Uterus (tissue), 4 donors: ENCODE results near the gene MUS81. TPM values are rescaled to one million over a fixed set of nuclear protein-coding genes. Genes with fewer than 3 reads are reported as not detected.
A peak's percentile ranks its signal among the peaks of the same experiment; 100 is the strongest.

Experiments used
- DNase-seq, 2 donors: peaks; one replicate each; pipeline ENCODE4 v3.0.0-alpha.2; 2019 to 2020
- H3K27ac ChIP-seq, 2 donors: fragments of 200-600 bp; sonication (generic); 1 replicate in 1 of 2; 2 replicates in 1 of 2; pipeline ENCODE4 v1.5.1; 2016 to 2018
- H3K27me3 ChIP-seq, 2 donors: fragments of 200-600 bp; sonication (generic); one replicate each; pipeline ENCODE4 v1.5.1; 2018 to 2019; ENCODE audit warnings: control low read depth in 1 of 2
- H3K36me3 ChIP-seq, 2 donors: fragments of 200-600 bp; sonication (generic); one replicate each; pipeline ENCODE4 v1.5.1; 2019; ENCODE audit warnings: control low read depth in 1 of 2
- H3K4me1 ChIP-seq, 2 donors: fragments of 200-600 bp; sonication (generic); one replicate each; pipeline ENCODE4 v1.5.1; 2018 to 2019; ENCODE audit warnings: control low read depth in 1 of 2
- H3K4me3 ChIP-seq, 2 donors: fragments of 200-600 bp; sonication (generic); 1 replicate in 1 of 2; 2 replicates in 1 of 2; pipeline ENCODE4 v1.5.1; 2018 to 2019; ENCODE audit warnings: mild to moderate bottlenecking in 1 of 2
- H3K9me3 ChIP-seq, 2 donors: fragments of 200-600 bp; sonication (generic); one replicate each; pipeline ENCODE4 v1.5.1; 2019; ENCODE audit warnings: control low read depth in 1 of 2
- CTCF ChIP-seq, 4 experiments: fragments of 200-600 bp in 2 of 4; fragments of 450-650 bp in 2 of 4; sonication (generic) in 2 of 4; IDR thresholded peaks; one replicate each; pipeline ENCODE4 v1.5.1; 2016 to 2019; ENCODE audit warnings: antibody characterized with exemption in 4 of 4, mild to moderate bottlenecking in 2 of 4, moderate library complexity in 1 of 4
- POLR2A ChIP-seq, 2 donors: fragments of 450-650 bp; IDR thresholded peaks; one replicate each; pipeline ENCODE4 v1.6.1; 2016; ENCODE audit warnings: antibody characterized with exemption in 2 of 2, mild to moderate bottlenecking in 1 of 2, moderate library complexity in 1 of 2
- intact Hi-C: fragments of 100-400 bp; cut with DNase I; formaldehyde crosslinking; loops from one replicate; pipeline ENCODE4 v1.15.1; 2023; ENCODE audit warnings: low total_unique reads
- total RNA-seq, 4 donors: library from RNA; depleted of rRNA in 3 of 4; stranded (reverse); fragments of >200 nt in 3 of 4; gene quantifications; one replicate each; pipeline versions ENCODE4 v1.1.0 to v1.2.4, GENCODE V29; 2014 to 2023
- donor health status: DM: yes; HTN: yes; CAD: no.

The MUS81 gene
- total RNA-seq, 4 donors from 2014 or later, result 28.8 to 108 (median 75.0) TPM

- Histone ChIP-seq H3K4me1 (no peaks in the 10 kb centered on the region), H3K27me3 (no peaks in the 10 kb centered on the region), H3K36me3 (no peaks in the 10 kb centered on the region), H3K9me3 (no peaks in the 10 kb centered on the region), H3K27ac (peak overlapping the region in 1 of 2 donors; percentile 82), H3K4me3 (no peak overlapping the region)
- DNase-seq, result no peak
- TF ChIP-seq POLR2A (IDR thresholded peaks at IDR 0.05) (no peak), CTCF (IDR thresholded peaks at IDR 0.05) (no peak)
- intact Hi-C loops, result loop anchor here (5.0 to 10.0 kb wide), 2 partner anchors 104 to 182 kb away; partner anchors contain the start of genes KAT5 and SIPA1
Measured at GRCh38 chr11:65816696-65817095, 43.5 kb upstream of the MUS81 start.

- peak overlapping the region; percentile 82 to 83 for H3K27ac ChIP-seq
- TF ChIP-seq CTCF (IDR thresholded peaks at IDR 0.05) (no peak), POLR2A (IDR thresholded peaks at IDR 0.05) (no peak)
- intact Hi-C loops, result loop anchor here (5.0 to 10.0 kb wide), 2 partner anchors 105 to 183 kb away; partner anchors contain the start of genes KAT5 and SIPA1
- DNase-seq, result no peak
- H3K9me3 ChIP-seq, result no peaks in the 10 kb centered on the region
- H3K27me3 ChIP-seq, result no peaks in the 10 kb centered on the region
- H3K4me1 ChIP-seq, result no peaks in the 10 kb centered on the region
- H3K36me3 ChIP-seq, result no peaks in the 10 kb centered on the region
- peak overlapping the region; percentile 39 to 81 for H3K4me3 ChIP-seq
Measured at GRCh38 chr11:65817312-65817834, 42.9 kb upstream of the MUS81 start.

DNA sequence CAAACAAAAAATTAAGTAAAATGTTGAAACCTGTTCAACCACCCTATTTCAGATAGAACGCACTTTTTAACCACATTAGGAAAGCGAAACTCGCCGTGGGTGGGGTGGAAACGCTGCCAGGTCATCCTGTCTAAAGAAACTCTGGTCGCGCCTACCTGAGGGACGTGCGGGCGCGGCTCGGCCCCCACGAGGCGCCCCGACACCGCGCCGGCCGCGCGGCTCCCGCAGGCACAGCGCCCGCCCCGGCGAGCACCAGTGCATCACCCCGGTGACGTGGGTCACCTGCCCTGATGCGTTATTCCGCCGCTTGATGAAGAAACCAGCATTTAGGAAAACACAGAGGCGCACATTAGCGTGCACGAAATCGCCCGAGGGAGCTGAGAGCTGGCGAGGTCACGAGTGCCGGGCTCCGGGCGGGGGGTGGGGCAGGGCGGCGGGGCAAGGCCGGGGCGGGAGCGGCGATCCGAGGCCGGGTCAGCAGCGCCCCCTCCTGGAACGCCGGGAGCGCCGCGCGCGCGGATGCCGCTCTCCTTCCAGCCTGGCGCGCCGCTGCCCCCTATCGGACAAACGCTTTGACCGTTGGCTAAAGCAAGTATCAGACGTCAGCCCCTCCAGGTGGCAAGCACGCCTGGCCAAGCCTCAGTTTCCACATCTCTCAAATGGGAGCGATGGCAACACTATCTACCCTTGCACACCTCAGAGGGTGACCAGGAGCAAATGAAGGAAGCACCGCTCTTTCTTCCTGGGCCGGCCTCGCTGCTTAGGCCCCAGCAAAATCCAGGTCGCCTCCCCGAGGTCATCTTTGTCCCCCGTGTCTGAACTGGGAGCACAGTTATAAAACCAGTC is 42.2 kb upstream of the MUS81 start:
- Histone ChIP-seq H3K36me3 (no peaks in the 10 kb centered on the region), H3K4me1 (no peaks in the 10 kb centered on the region), H3K4me3 (peak overlapping the region; percentile 39 to 81), H3K27ac (peak overlapping the region; percentile 82 to 83), H3K27me3 (no peaks in the 10 kb centered on the region), H3K9me3 (no peaks in the 10 kb centered on the region)
- peak; percentile 94 to 95 for DNase-seq
- intact Hi-C loops, result loop anchor here (5.0 to 10.0 kb wide), 2 partner anchors 106 to 183 kb away; partner anchors contain the start of genes KAT5 and SIPA1
- TF ChIP-seq CTCF (IDR thresholded peaks at IDR 0.05), result peak; percentile 99 to 100 (median 99)
- peak in 1 of 2 donors; percentile 6 for TF ChIP-seq POLR2A (IDR thresholded peaks at IDR 0.05)

DNA sequence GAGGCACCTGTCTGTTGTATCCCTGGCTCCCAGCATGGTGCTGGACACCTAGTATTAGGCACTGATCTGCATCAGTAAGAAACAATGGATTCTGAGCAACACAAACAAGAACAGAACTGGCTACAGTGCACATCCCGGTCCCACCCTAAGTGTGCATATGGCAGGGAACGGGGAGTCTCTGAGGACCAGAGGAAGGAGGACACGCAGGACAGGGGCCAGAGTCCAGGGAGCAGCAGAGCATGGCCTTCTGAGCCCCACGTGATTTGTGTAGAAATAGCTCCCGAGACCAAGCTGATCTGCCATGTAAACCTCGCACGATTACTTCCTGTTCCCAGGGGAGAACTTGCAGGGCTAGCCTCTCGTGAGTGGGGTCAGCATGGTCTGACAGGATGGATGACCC is 39.1 kb upstream of the MUS81 start:
- TF ChIP-seq POLR2A (IDR thresholded peaks at IDR 0.05) (no peak), CTCF (IDR thresholded peaks at IDR 0.05) (no peak)
- H3K9me3 ChIP-seq, result no peaks in the 10 kb centered on the region
- no peaks in the 10 kb centered on the region for H3K36me3 ChIP-seq
- H3K27ac ChIP-seq, result no peak overlapping the region
- no peaks in the 10 kb centered on the region for H3K4me1 ChIP-seq
- no peak for DNase-seq
- no peaks in the 10 kb centered on the region for H3K27me3 ChIP-seq
- no peak overlapping the region for H3K4me3 ChIP-seq
- intact Hi-C loops, result no loop called here
